Epithelial cell of prostate (primary cell): ENCODE measurements around the gene TMEM218.
"Not testable (repeated sequence)": the region's sequence is repeated elsewhere in the genome, so short reads cannot be mapped to it uniquely, and the experiment has no call there.

Experiments
- DNase-seq: peaks from one replicate; pipeline ENCODE4 v3.0.0-alpha.2; 2011; ENCODE audit warnings: low read depth, low spot score
- H3K27ac ChIP-seq: fragments of 450-650 bp; 2 replicates; pipeline ENCODE4 v1.5.1; 2017; ENCODE audit warnings: mild to moderate bottlenecking

TMEM218 gene

GRCh38 chr11:125091247-125091876 is 20.1 kb downstream of the TMEM218 start:
- DNase-seq: no peak
- peak overlapping the region; percentile 80 for H3K27ac ChIP-seq

GRCh38 chr11:125090816-125091215 is 20.6 kb downstream of the TMEM218 start:
- no peak for DNase-seq
- H3K27ac ChIP-seq: peak overlapping the region; percentile 80

- H3K27ac ChIP-seq, DNase-seq: not testable (repeated sequence)
Observed at GRCh38 chr11:125090151-125090550, 21.3 kb downstream of the TMEM218 start.

- not testable (repeated sequence) for H3K27ac ChIP-seq, DNase-seq
Observed at GRCh38 chr11:125089481-125089880, 21.9 kb downstream of the TMEM218 start.

- H3K27ac ChIP-seq: no peak overlapping the region
- DNase-seq: no peak
Observed at GRCh38 chr11:125088576-125089455, 22.6 kb downstream of the TMEM218 start.

GRCh38 chr11:125088123-125088522 is 23.3 kb downstream of the TMEM218 start:
- H3K27ac ChIP-seq: no peak overlapping the region

GRCh38 chr11:125086633-125087296 is 24.7 kb downstream of the TMEM218 start:
- DNase-seq: no peak
- H3K27ac ChIP-seq: no peak overlapping the region

More at GRCh38 chr11:125088123-125088522, 23.3 kb downstream of the TMEM218 start:
- no peak for DNase-seq

- H3K27ac ChIP-seq: no peak overlapping the region
Observed at GRCh38 chr11:125085301-125086081, 25.9 kb downstream of the TMEM218 start.

GRCh38 chr11:125084761-125085231 is 26.6 kb downstream of the TMEM218 start:
- DNase-seq: no peak
- H3K27ac ChIP-seq: no peak overlapping the region

More at GRCh38 chr11:125085301-125086081, 25.9 kb downstream of the TMEM218 start:
- DNase-seq: no peak

- no peak for DNase-seq
- H3K27ac ChIP-seq: peak overlapping the region; percentile 91
Observed at GRCh38 chr11:125084057-125084416, 27.4 kb downstream of the TMEM218 start.

GRCh38 chr11:125083312-125084056 is 27.9 kb downstream of the TMEM218 start:
- H3K27ac ChIP-seq: peak overlapping the region; percentile 91
- no peak for DNase-seq

GRCh38 chr11:125082611-125083311 is 28.7 kb downstream of the TMEM218 start:
- DNase-seq: peak; percentile 90
- H3K27ac ChIP-seq: peak overlapping the region; percentile 91

GRCh38 chr11:125082040-125082439 is 29.4 kb downstream of the TMEM218 start:
- no peak for DNase-seq
- peak overlapping the region; percentile 91 for H3K27ac ChIP-seq

GRCh38 chr11:125081098-125081798 is 30.2 kb downstream of the TMEM218 start:
- no peak for DNase-seq

GRCh38 chr11:125080531-125080911 is 30.9 kb downstream of the TMEM218 start:
- H3K27ac ChIP-seq: no peak overlapping the region
- DNase-seq: no peak

More at GRCh38 chr11:125081098-125081798, 30.2 kb downstream of the TMEM218 start:
- no peak overlapping the region for H3K27ac ChIP-seq

- DNase-seq: no peak
- no peak overlapping the region for H3K27ac ChIP-seq
Observed at GRCh38 chr11:125079878-125080530, 31.4 kb downstream of the TMEM218 start.

- H3K27ac ChIP-seq: no peak overlapping the region
- no peak for DNase-seq
Observed at GRCh38 chr11:125079151-125079877, 32.1 kb downstream of the TMEM218 start.
